ENCODE results near the gene OTUD1. TPM values are rescaled to one million over a fixed set of nuclear protein-coding genes. Genes with fewer than 3 reads are reported as not detected.

The OTUD1 gene, protein sequence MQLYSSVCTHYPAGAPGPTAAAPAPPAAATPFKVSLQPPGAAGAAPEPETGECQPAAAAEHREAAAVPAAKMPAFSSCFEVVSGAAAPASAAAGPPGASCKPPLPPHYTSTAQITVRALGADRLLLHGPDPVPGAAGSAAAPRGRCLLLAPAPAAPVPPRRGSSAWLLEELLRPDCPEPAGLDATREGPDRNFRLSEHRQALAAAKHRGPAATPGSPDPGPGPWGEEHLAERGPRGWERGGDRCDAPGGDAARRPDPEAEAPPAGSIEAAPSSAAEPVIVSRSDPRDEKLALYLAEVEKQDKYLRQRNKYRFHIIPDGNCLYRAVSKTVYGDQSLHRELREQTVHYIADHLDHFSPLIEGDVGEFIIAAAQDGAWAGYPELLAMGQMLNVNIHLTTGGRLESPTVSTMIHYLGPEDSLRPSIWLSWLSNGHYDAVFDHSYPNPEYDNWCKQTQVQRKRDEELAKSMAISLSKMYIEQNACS
- 4.8 and 7.2 TPM in 2 replicates for total RNA-seq

DNA sequence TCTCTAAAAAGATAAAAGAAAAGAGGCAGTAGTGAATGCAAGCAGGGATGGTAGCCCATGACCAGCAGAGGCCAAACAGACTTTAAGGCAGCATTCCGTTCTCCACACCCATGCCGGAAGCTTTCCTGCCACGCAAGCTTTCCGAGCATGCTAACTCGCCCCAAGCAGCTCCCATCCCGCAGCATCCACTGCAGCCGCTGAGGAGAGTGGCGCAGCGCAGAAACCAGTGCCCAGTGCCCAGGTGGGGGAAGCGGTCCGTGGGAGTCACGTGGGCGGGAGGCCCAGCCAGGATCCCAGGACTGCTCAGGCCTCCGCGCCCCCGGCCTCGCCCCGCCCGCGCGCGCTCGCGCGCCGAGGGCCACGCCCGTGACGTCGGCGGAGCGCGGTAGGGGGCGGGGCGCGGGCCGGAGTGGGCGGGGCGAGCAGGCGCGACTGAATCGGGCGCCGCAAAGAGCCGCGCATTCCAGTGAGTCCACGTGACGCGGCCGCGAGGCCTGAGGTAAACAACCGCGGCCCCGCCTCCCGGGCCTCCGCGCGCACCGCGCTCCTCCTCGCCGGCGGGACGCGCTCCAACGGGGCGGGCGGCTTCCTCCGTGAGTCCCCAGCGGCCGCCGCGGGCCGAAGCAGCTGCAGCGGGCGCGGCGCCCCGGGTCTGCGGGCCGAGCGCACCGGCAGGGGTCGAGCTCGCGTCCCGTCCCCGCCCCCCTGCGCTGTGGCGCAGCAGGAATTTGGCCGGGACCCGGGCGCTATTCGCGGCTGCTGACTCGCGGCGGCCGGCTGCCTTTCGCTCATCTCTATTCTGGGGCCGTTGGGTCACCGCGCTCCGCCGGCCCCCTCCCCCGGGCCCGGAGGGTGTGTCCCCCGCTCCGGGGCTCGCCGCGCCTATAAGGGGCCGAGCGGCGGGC lies at the start of gene OTUD1:
OTUD1 (plus strand) TSS at position 529 of the 905 bp plus-strand sequence. CDS start 383 bp downstream, outside the sequence.

Other genes starting within 250 kb of the OTUD1 start
- not detected in 2 replicates for gene PTF1A, start 246.8 kb upstream of the OTUD1 start, total RNA-seq
- not detected in 2 replicates for gene C10orf67, start 94.3 kb upstream of the OTUD1 start, total RNA-seq